Cardiac muscle cell (in vitro differentiated cells and primary cell): ENCODE data around the gene CFAP99. TPM values are rescaled to one million over a fixed set of nuclear protein-coding genes. Genes with fewer than 3 reads are reported as not detected.

Experiments used
- DNase-seq, 2 donors: peaks; one replicate each; pipeline versions ENCODE4 v3.0.0 to v3.0.0-alpha.2; 2010 to 2017; ENCODE audit warnings: low read depth in 1 of 2, low spot score in 1 of 2
- H3K27ac ChIP-seq: fragments of 200-600 bp; sonication (generic); 2 replicates; pipeline ENCODE4 v1.5.1; 2016
- H3K27me3 ChIP-seq: fragments of 200-600 bp; sonication (generic); 2 replicates; pipeline ENCODE4 v1.6.0; 2016; ENCODE audit warnings: control low read depth
- H3K36me3 ChIP-seq: fragments of 200-600 bp; sonication (generic); 2 replicates; pipeline ENCODE4 v1.5.1; 2016; ENCODE audit warnings: control low read depth
- H3K4me1 ChIP-seq: fragments of 200-600 bp; sonication (generic); 2 replicates; pipeline ENCODE4 v1.8.1; 2017; ENCODE audit warnings: low read depth, mild to moderate bottlenecking, mixed run types
- H3K4me3 ChIP-seq: fragments of 200-600 bp; sonication (generic); 2 replicates; pipeline ENCODE4 v1.5.1; 2016; ENCODE audit warnings: mild to moderate bottlenecking
- H3K9me3 ChIP-seq: fragments of 200-600 bp; sonication (generic); 2 replicates; pipeline ENCODE4 v1.5.1; 2017; ENCODE audit warnings: low read depth, mild to moderate bottlenecking, control low read depth
- polyA plus RNA-seq: library from polyadenylated mRNA; unstranded; fragments of >200 nt; fragmentation: Nextera tagmentation; extraction: Ambion mirVana; gene quantifications from 2 replicates; pipeline ENCODE4 v1.2.1, GENCODE V29; 2016
- total RNA-seq: library from RNA; depleted of rRNA; stranded (reverse); fragments of >200 nt; gene quantifications from 2 replicates; pipeline ENCODE4 v1.2.3, GENCODE V29; 2016
- TF ChIP-seq, protein P1 (sequence below): IDR thresholded peaks from 2 replicates; pipeline ENCODE4 v1.5.1; 2012; ENCODE audit warnings: low read depth, mild to moderate bottlenecking, low read length

The CFAP99 gene
- total and polyA plus RNA-seq, 2 experiments from 2014 or later = 0.10 TPM; not detected in 1

DNA sequence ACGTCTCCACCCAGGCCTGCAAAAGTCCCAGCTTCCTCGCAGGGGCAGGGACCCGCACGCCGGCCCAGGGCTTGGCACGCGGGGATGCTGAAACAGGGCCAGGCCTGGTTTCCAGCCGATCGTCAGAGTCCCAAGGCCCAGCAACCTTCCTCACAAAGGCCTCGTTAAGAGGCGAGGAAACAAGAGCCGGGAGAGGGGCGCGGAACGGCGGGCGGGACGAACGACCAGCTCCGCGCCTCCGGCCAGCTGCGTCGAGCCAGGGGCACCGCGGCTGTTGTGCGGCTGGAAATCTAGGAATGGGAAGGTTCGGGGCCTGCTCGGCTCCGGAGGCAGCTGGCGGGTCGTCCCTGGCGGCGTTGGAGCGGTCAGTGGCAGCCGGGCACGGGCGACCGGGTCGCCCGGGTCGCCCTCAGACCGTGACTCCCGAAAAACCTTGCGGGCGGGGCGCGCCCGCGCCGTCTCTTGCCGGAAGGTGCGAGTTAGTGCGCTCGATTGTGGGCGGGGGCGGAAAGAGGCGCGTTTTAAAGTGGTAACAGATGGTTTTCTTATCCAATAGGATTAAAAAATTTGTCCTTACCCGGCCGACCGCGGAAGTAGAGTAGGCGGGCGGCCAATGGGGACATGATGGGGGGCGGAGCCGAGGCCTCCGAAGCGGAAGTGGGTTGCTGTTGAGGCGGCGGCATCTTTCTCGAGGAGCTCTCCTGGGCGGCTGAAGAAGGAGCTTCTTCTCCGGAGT is 49.9 kb downstream of the CFAP99 start, which contains the start of gene RNF4:
Gene RNF4 (plus strand): TSS at position 651 of the 736 bp plus-strand sequence. CDS start 21,388 bp downstream, outside the sequence.
- H3K9me3 ChIP-seq = no peaks in the 10 kb centered on the region
- TF ChIP-seq, protein P1, sequence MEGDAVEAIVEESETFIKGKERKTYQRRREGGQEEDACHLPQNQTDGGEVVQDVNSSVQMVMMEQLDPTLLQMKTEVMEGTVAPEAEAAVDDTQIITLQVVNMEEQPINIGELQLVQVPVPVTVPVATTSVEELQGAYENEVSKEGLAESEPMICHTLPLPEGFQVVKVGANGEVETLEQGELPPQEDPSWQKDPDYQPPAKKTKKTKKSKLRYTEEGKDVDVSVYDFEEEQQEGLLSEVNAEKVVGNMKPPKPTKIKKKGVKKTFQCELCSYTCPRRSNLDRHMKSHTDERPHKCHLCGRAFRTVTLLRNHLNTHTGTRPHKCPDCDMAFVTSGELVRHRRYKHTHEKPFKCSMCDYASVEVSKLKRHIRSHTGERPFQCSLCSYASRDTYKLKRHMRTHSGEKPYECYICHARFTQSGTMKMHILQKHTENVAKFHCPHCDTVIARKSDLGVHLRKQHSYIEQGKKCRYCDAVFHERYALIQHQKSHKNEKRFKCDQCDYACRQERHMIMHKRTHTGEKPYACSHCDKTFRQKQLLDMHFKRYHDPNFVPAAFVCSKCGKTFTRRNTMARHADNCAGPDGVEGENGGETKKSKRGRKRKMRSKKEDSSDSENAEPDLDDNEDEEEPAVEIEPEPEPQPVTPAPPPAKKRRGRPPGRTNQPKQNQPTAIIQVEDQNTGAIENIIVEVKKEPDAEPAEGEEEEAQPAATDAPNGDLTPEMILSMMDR = no peak
- H3K36me3 ChIP-seq = peaks cover 14% of the 10 kb centered on the region
- DNase-seq = peak; percentile 97
- peak within 1 kb of the TSS; percentile 91 for H3K27ac ChIP-seq
- peak within 1 kb of the TSS; percentile 80 for H3K4me3 ChIP-seq
- H3K27me3 ChIP-seq = no peaks in the 10 kb centered on the region
- peaks cover 14% of the 10 kb centered on the region for H3K4me1 ChIP-seq

DNA sequence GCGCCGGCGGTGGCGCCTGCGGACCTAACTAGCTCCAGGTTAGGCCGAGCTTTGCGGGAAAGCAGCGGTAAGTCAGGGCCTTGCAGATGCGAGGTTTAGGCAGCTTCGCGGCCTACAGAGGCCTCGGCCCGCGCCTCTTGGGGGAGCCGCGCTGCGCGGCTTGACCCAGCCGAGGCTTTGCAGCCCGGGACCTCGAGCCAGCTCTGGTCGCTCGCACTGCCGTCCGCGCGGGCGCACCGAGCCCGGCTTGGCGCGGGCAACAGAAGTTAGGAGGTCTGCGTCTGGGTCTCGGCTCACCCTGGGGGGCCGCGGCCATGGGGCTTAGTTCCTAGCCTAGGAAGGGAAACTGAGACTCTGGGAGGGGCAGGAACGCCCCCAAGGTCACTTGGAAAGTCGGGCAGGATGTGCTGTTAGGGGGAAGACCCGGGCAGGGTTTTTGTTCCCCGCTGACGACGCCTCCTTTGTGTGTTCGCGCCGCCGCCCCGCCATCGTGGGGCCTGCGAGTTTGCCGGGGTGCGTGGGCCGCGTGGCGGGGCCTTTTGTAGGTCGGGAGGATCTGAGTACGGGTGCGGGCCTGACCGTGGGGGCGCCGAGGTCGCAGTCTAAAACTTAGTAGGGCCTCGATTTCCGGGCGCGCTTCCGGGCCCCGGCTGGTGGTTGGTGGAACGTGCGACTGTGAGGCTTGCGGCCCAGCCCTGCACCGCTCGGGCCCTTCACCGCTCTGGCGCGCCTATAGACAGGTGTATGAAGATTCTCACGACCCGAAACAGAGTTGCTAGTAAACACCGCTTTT is 50.6 kb downstream of the CFAP99 start:
- Histone ChIP-seq H3K4me1 (peaks cover 14% of the 10 kb centered on the region), H3K36me3 (peaks cover 14% of the 10 kb centered on the region), H3K27ac (peak overlapping the region; percentile 91), H3K4me3 (peak overlapping the region; percentile 80), H3K27me3 (no peaks in the 10 kb centered on the region), H3K9me3 (no peaks in the 10 kb centered on the region)
- DNase-seq = peak; percentile 35 to 62
- TF ChIP-seq, protein P1 = no peak

DNA sequence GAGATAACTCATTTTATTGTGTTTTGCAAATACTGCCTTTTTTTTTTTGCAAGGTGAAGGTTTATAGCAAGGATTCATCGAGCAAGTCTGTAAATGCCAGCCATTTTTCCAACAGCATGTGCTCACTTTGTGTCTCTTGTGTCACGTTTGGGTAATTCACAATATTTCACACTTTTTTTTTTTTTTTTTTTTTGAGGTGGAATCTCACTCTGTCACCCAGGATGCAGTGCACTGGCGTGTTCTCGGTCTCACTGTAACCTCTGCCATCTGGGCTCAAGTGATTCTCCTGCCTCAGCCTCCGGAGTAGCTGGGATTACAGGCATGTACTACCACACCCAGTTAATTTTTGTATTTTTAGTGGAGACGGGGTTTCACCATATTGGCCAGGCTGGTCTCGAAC is 52.0 kb downstream of the CFAP99 start:
- Histone ChIP-seq H3K4me1 (peaks cover 14% of the 10 kb centered on the region), H3K9me3 (no peaks in the 10 kb centered on the region), H3K27me3 (no peaks in the 10 kb centered on the region), H3K4me3 (peak overlapping the region; percentile 80), H3K36me3 (peaks cover 14% of the 10 kb centered on the region), H3K27ac (peak overlapping the region; percentile 91)
- no peak for DNase-seq
- TF ChIP-seq, protein P1 = no peak

DNA sequence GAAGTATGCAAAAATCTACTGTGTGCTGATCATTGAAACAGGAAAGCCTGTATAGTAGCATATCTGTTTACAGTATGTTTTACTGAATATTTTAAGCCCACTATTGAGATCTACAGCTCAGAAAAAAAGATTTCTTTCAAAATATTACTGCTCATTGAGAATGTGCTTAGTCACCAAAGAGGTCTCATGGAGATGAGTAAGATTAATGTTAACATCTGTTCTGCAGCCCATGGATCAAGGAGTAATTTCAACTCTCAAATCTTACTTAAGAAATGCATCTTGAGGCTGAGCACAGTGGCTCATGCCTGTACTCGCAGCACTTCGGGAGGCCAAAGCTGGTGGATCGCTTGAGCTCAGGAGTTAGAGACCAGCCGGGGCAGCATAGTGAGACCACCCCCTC is 53.4 kb downstream of the CFAP99 start:
- Histone ChIP-seq H3K4me3 (no peak overlapping the region), H3K27ac (no peak overlapping the region), H3K27me3 (no peaks in the 10 kb centered on the region), H3K36me3 (peaks cover 14% of the 10 kb centered on the region), H3K4me1 (peaks cover 14% of the 10 kb centered on the region), H3K9me3 (no peaks in the 10 kb centered on the region)
- no peak for DNase-seq
- TF ChIP-seq, protein P1 = no peak

DNA sequence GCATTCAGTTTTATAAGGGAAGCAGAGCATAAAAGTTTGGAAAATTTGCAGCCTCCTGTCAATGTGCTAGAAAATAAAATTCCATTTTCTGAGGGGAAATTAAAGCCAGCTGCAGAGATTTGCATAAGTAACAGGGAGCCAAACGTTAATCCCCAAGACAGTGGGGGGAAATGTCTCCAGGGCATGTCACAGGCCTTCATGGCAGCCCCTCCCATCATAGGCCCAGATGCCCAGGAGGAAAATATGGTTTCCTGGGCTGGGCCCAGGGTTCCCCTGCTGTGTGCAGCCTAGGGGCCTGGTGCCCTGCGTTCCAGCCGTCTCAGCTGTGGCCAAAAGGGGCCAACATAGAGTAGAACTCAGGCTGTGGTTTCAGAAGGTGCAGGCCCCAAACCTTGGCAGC is 59.5 kb downstream of the CFAP99 start:
- H3K4me3 ChIP-seq = no peak overlapping the region
- no peaks in the 10 kb centered on the region for H3K9me3 ChIP-seq
- no peak for DNase-seq
- no peaks in the 10 kb centered on the region for H3K36me3 ChIP-seq
- H3K27me3 ChIP-seq = no peaks in the 10 kb centered on the region
- H3K27ac ChIP-seq = no peak overlapping the region
- TF ChIP-seq, protein P1 = no peak
- H3K4me1 ChIP-seq = peaks cover 5% of the 10 kb centered on the region
